ENCODE measurements around the gene THSD7A.

DNA sequence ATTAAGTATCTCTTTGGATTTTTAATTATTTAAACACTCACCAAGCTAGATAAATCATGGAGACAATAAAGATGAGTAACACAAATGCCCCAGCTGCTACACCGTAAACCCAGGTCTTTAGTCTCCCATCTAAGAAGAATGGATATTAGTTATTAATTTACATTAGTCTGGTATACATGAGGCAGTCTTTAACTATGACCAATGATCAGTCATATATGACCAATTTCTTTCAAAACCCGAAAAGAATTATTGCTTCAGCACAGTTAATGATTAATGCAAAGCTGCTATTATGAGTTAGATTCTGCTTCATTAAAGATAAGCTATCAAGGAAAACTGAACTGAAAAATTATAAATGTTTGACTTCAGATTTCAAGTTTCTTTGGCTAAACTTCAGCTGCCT, 455.5 kb downstream of the THSD7A start:
- TF ChIP-seq SIX5 (IDR thresholded peaks at IDR 0.05; ENCODE audit: low read depth, low read length), result no peak
- TF ChIP-seq YY1 (IDR thresholded peaks at IDR 0.05; ENCODE audit: low read depth, low read length), result no peak
- no peak for TF ChIP-seq EZH2 (IDR thresholded peaks at IDR 0.05; ENCODE audit: low read depth, low read length, severe bottlenecking)

Data from H1 (cell line).